Hepatocyte (in vitro differentiated cells): ENCODE data around the gene SSTR1.

ENCODE experiments used
- EZH2 ChIP-seq: fragments of 200-600 bp; sonication (generic); IDR thresholded peaks from 2 replicates; pipeline ENCODE4 v1.6.1; 2016; ENCODE audit warnings: antibody characterized with exemption, mild to moderate bottlenecking, borderline replicate concordance
- EZH2phosphoT487 ChIP-seq: fragments of 200-600 bp; sonication (generic); IDR thresholded peaks from one replicate; pipeline ENCODE4 v1.6.1; 2018; ENCODE audit warnings: antibody characterized with exemption, mild to moderate bottlenecking, low read depth, moderate library complexity; ENCODE audit not compliant: unreplicated experiment, severe bottlenecking
- TF ChIP-seq, protein P1 (sequence below): fragments of 200-600 bp; sonication (generic); IDR thresholded peaks from 2 replicates; pipeline ENCODE4 v1.5.1; 2016; ENCODE audit warnings: antibody characterized with exemption, mild to moderate bottlenecking; ENCODE audit not compliant: poor library complexity

DNA sequence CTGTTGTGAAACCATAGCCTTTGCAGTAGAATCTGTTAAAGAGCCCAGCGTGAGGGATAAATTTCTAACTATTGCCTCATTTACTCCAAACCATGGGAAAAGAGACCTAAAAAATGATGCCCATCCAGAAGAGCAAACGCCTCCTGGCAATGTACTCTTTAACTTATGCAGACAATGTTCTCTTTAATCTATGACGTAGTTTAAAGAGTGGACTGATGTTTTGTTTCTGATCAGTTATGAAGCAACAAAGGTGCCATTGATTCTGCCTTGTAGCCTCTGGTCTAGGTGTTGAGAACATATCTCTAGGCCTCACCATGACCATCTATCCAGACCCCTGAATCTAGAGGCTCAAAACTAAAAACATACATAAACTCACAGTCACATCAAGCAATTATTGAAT, 13.4 kb downstream of the SSTR1 start:
- TF ChIP-seq, protein P1, sequence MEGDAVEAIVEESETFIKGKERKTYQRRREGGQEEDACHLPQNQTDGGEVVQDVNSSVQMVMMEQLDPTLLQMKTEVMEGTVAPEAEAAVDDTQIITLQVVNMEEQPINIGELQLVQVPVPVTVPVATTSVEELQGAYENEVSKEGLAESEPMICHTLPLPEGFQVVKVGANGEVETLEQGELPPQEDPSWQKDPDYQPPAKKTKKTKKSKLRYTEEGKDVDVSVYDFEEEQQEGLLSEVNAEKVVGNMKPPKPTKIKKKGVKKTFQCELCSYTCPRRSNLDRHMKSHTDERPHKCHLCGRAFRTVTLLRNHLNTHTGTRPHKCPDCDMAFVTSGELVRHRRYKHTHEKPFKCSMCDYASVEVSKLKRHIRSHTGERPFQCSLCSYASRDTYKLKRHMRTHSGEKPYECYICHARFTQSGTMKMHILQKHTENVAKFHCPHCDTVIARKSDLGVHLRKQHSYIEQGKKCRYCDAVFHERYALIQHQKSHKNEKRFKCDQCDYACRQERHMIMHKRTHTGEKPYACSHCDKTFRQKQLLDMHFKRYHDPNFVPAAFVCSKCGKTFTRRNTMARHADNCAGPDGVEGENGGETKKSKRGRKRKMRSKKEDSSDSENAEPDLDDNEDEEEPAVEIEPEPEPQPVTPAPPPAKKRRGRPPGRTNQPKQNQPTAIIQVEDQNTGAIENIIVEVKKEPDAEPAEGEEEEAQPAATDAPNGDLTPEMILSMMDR, result no peak
- TF ChIP-seq EZH2 (no peak), EZH2phosphoT487 (no peak)
